Karpas-422 (cell line): ENCODE data around the gene ARL4D. TPM values are rescaled to one million over a fixed set of nuclear protein-coding genes. Genes with fewer than 3 reads are reported as not detected.

ENCODE experiments used
- DNase-seq: peaks from one replicate; pipeline ENCODE4 v3.0.0-alpha.2; 2015
- H2AFZ ChIP-seq: fragments of 200-600 bp; sonication (generic); 2 replicates; pipeline ENCODE4 v1.6.1; 2014; ENCODE audit warnings: antibody characterized with exemption, low read length, mixed read lengths
- H3K27ac ChIP-seq: fragments of 200-600 bp; sonication (generic); 2 replicates; pipeline ENCODE4 v1.5.1; 2014; ENCODE audit warnings: mild to moderate bottlenecking, low read length, moderate library complexity
- H3K27me3 ChIP-seq: fragments of 200-600 bp; sonication (generic); 2 replicates; pipeline ENCODE4 v1.6.1; 2014; ENCODE audit warnings: low read length, mixed read lengths
- H3K36me3 ChIP-seq: fragments of 200-600 bp; sonication (generic); 2 replicates; pipeline ENCODE4 v1.6.1; 2014; ENCODE audit warnings: low read length, mixed read lengths; ENCODE audit not compliant: insufficient read depth
- H3K4me1 ChIP-seq: fragments of 200-600 bp; sonication (generic); 2 replicates; pipeline ENCODE4 v1.6.1; 2014; ENCODE audit warnings: mild to moderate bottlenecking, low read length, mixed read lengths
- H3K4me2 ChIP-seq: fragments of 200-600 bp; sonication (generic); 2 replicates; pipeline ENCODE4 v1.6.1; 2014; ENCODE audit warnings: low read length, low read depth, mild to moderate bottlenecking; ENCODE audit not compliant: poor library complexity, severe bottlenecking
- H3K4me3 ChIP-seq: fragments of 200-600 bp; sonication (generic); 2 replicates; pipeline ENCODE4 v1.5.1; 2014; ENCODE audit warnings: mild to moderate bottlenecking, antibody characterized with exemption, low read length, mixed read lengths
- H3K79me2 ChIP-seq: fragments of 200-600 bp; sonication (generic); 2 replicates; pipeline ENCODE4 v1.6.1; 2014; ENCODE audit warnings: mild to moderate bottlenecking, low read length, mixed read lengths
- H3K9ac ChIP-seq: fragments of 200-600 bp; sonication (generic); 2 replicates; pipeline ENCODE4 v1.6.0; 2014; ENCODE audit warnings: low read length
- H3K9me2 ChIP-seq: fragments of 200-600 bp; sonication (generic), shearing (Covaris generic); replicated peaks from 2 replicates; pipeline ENCODE4 v1.6.0; 2014; ENCODE audit warnings: mild to moderate bottlenecking, low read length, moderate library complexity; ENCODE audit not compliant: insufficient read depth
- H3K9me3 ChIP-seq: fragments of 300-700, 200-600 bp; sonication (generic); 2 replicates; pipeline ENCODE4 v1.6.1; 2014; ENCODE audit warnings: low read length, mixed read lengths
- H4K20me1 ChIP-seq: fragments of 200-600 bp; sonication (generic); 2 replicates; pipeline ENCODE4 v1.6.1; 2014; ENCODE audit warnings: mild to moderate bottlenecking, antibody characterized with exemption, low read length, low read depth; ENCODE audit not compliant: insufficient read depth
- total RNA-seq: library from RNA; depleted of rRNA; stranded (reverse); fragments of >200 nt; shearing (Covaris generic); gene quantifications from 2 replicates; pipeline ENCODE4 v1.2.3, GENCODE V29; 2014; ENCODE audit warnings: low replicate concordance; rRNA removed

ARL4D gene, protein sequence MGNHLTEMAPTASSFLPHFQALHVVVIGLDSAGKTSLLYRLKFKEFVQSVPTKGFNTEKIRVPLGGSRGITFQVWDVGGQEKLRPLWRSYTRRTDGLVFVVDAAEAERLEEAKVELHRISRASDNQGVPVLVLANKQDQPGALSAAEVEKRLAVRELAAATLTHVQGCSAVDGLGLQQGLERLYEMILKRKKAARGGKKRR
- total RNA-seq = not detected in 2 replicates

DNA sequence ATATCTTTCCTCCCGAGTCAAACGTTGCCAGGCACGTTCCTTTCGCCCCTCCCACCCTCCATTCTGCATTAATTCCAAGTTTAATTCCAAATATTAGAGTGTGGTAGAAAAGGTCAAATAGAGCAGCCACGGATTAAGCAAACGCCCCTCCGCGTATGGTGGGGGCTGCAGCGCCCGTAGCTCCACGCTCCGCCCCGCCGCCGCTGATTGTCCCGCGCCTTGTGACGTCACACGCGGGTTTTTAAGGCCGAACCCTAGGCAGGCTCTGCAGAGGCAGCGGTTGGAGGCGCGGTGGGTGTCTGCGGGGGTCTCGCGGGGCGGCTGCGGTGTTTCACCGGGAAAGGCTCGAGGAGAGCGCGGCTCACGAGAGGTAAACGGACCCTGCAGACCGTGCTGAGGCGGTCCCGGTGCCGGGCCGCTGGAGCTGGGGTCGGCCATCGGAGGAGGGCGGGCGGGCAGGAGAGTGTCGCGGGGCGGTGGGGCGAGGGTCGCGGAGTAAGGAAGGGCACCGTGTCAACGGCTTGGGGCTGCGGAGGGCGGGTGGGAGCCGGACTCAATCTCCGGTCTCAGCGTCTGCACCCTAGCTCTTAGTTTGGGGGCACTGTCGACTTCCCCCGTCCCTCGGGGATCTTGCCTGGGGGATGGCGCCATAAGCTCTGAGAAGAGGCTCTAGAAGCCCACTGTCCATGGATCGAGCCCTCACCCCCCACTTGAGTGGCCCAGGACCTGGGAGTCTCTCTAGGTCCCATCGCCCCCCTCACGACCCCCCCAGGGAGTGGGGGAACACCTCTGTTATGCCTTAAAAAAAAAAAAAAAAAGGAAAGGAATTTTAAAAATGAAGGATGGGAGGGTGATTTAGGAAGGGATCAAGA lies at the start of gene ARL4D:
TSS of gene ARL4D (plus strand) at position 270 of the 872 bp plus-strand sequence. CDS start 740 bp downstream, outside the sequence.
- no peaks in the 10 kb centered on the region for H3K27me3 ChIP-seq
- H3K4me3 ChIP-seq = no peak within 1 kb of the TSS
- no peak within 1 kb of the TSS for H3K4me2 ChIP-seq
- no peak within 1 kb of the TSS for H3K9ac ChIP-seq
- no peak within 1 kb of the TSS for H2AFZ ChIP-seq
- no peaks in the 10 kb centered on the region for H3K9me3 ChIP-seq
- no peaks in the 10 kb centered on the region for H3K9me2 ChIP-seq
- H3K36me3 ChIP-seq = no peaks in the 10 kb centered on the region
- H3K4me1 ChIP-seq = no peaks in the 10 kb centered on the region
- no peaks in the 10 kb centered on the region for H3K79me2 ChIP-seq
- H3K27ac ChIP-seq = no peak within 1 kb of the TSS
- no peaks in the 10 kb centered on the region for H4K20me1 ChIP-seq
- no peak for DNase-seq

DNA sequence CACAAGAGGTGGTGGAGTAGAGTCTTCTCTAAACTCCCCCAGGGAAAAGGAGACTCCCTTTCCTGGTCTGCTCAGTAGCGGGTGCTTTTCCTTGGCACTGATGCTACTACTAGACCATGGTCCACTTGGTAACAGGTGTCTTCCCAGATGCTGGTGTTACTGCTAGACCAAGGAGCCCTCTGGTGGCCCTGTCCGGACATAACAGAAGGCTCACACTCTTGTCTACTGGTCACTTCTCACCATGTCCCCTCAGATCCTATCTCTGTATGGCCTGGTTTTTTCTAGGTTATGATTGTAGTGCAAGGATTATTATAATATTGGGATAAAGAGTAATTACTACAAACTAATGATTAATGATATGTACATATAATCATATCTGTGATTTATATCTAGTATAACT lies 49.7 kb upstream of the ARL4D start:
- no peak overlapping the region for H3K4me3 ChIP-seq
- no peak overlapping the region for H3K27ac ChIP-seq
- H3K4me2 ChIP-seq = no peak overlapping the region
- no peak overlapping the region for H3K9ac ChIP-seq
- H3K9me3 ChIP-seq = peaks cover 25% of the 10 kb centered on the region
- H3K27me3 ChIP-seq = no peaks in the 10 kb centered on the region
- H3K9me2 ChIP-seq = no peaks in the 10 kb centered on the region
- H3K79me2 ChIP-seq = no peaks in the 10 kb centered on the region
- H2AFZ ChIP-seq = no peak overlapping the region
- H3K4me1 ChIP-seq = no peaks in the 10 kb centered on the region
- no peaks in the 10 kb centered on the region for H3K36me3 ChIP-seq
- no peak for DNase-seq
- H4K20me1 ChIP-seq = no peaks in the 10 kb centered on the region

GRCh38 chr17:43350888-43351361 lies 47.9 kb upstream of the ARL4D start:
- Histone ChIP-seq H3K4me1 (no peaks in the 10 kb centered on the region), H4K20me1 (no peaks in the 10 kb centered on the region), H3K9me3 (peaks cover 25% of the 10 kb centered on the region), H3K27ac (no peak overlapping the region), H3K36me3 (no peaks in the 10 kb centered on the region), H3K9ac (no peak overlapping the region), H3K4me2 (no peak overlapping the region), H3K27me3 (no peaks in the 10 kb centered on the region), H2AFZ (no peak overlapping the region), H3K79me2 (no peaks in the 10 kb centered on the region), H3K4me3 (no peak overlapping the region), H3K9me2 (no peaks in the 10 kb centered on the region)
- no peak for DNase-seq

GRCh38 chr17:43351691-43352090 lies 47.1 kb upstream of the ARL4D start:
- Histone ChIP-seq H3K27ac (no peak overlapping the region), H3K9ac (no peak overlapping the region), H3K27me3 (no peaks in the 10 kb centered on the region), H3K4me1 (no peaks in the 10 kb centered on the region), H3K4me3 (no peak overlapping the region), H3K36me3 (no peaks in the 10 kb centered on the region), H3K79me2 (no peaks in the 10 kb centered on the region), H3K9me2 (no peaks in the 10 kb centered on the region), H4K20me1 (no peaks in the 10 kb centered on the region), H2AFZ (no peak overlapping the region), H3K9me3 (peaks cover 25% of the 10 kb centered on the region), H3K4me2 (no peak overlapping the region)
- DNase-seq = no peak

- Histone ChIP-seq H2AFZ (no peak overlapping the region), H4K20me1 (no peaks in the 10 kb centered on the region), H3K79me2 (no peaks in the 10 kb centered on the region), H3K36me3 (no peaks in the 10 kb centered on the region), H3K9me3 (peaks cover 17% of the 10 kb centered on the region), H3K9me2 (no peaks in the 10 kb centered on the region), H3K4me1 (no peaks in the 10 kb centered on the region), H3K4me2 (no peak overlapping the region), H3K27ac (no peak overlapping the region), H3K4me3 (no peak overlapping the region), H3K9ac (no peak overlapping the region), H3K27me3 (no peaks in the 10 kb centered on the region)
- DNase-seq = no peak
These were observed 46.0 kb upstream of the ARL4D start for GRCh38 chr17:43352579-43353331.

GRCh38 chr17:43353393-43353792 lies 45.4 kb upstream of the ARL4D start:
- Histone ChIP-seq H3K27ac (no peak overlapping the region), H3K4me2 (no peak overlapping the region), H3K9me2 (no peaks in the 10 kb centered on the region), H3K4me3 (no peak overlapping the region), H3K36me3 (no peaks in the 10 kb centered on the region), H3K27me3 (no peaks in the 10 kb centered on the region), H3K4me1 (no peaks in the 10 kb centered on the region), H3K9ac (no peak overlapping the region), H4K20me1 (no peaks in the 10 kb centered on the region), H3K9me3 (peaks cover 12% of the 10 kb centered on the region), H3K79me2 (no peaks in the 10 kb centered on the region), H2AFZ (no peak overlapping the region)
- DNase-seq = no peak

DNA sequence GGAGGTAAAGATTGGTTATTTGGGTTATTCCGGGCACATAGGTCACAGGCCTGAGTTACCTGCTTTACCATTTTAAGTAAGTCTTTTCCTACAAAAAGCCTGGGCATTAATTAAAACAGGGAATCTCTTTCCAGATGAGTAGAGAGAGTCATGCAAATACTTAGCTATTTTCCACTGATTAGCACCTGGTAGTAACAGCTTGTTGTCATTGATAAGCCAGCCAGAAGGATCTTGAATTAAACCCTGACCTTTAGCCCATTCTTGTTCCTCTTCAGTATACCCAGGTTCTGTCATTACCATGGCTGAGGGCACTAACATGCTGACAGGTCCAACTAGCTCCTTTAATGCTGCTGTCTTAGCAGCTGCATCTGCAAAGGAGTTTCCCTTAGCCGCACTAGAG lies 44.4 kb upstream of the ARL4D start:
- no peaks in the 10 kb centered on the region for H3K79me2 ChIP-seq
- H3K4me1 ChIP-seq = peaks cover 7% of the 10 kb centered on the region
- no peak overlapping the region for H3K9ac ChIP-seq
- H3K9me2 ChIP-seq = no peaks in the 10 kb centered on the region
- no peak overlapping the region for H3K4me2 ChIP-seq
- H3K9me3 ChIP-seq = peaks cover 5% of the 10 kb centered on the region; the same call in 1 of the 2 replicates
- no peaks in the 10 kb centered on the region for H3K36me3 ChIP-seq
- H3K27ac ChIP-seq = no peak overlapping the region
- H2AFZ ChIP-seq = no peak overlapping the region
- H4K20me1 ChIP-seq = no peaks in the 10 kb centered on the region
- DNase-seq = no peak
- no peak overlapping the region for H3K4me3 ChIP-seq
- H3K27me3 ChIP-seq = no peaks in the 10 kb centered on the region

DNA sequence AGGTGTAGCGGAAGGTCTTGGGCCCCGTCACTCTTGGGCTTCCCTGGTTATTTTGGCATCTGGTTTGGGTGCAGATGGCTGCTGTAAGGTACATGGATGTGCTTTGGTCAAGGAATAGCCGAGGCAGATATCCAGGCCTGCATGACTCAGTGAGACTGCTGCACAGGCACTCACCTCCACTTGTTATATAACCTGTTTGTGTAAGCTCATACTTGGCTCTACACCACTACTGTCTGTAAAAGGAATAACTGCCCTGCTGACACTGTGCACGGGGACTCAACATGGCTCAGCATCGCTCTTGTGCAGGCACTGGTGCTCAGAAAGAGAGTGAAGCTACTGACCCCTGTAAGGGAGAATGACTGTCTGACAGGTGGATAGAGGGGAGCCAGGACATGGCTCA lies 42.3 kb upstream of the ARL4D start:
- H3K36me3 ChIP-seq = no peaks in the 10 kb centered on the region
- H3K4me3 ChIP-seq = no peak overlapping the region
- no peaks in the 10 kb centered on the region for H3K9me3 ChIP-seq
- H3K4me1 ChIP-seq = peaks cover 23% of the 10 kb centered on the region
- H3K27ac ChIP-seq = no peak overlapping the region
- no peak overlapping the region for H3K9ac ChIP-seq
- H3K27me3 ChIP-seq = no peaks in the 10 kb centered on the region
- H2AFZ ChIP-seq = no peak overlapping the region
- no peak overlapping the region for H3K4me2 ChIP-seq
- H3K9me2 ChIP-seq = no peaks in the 10 kb centered on the region
- DNase-seq = no peak
- no peaks in the 10 kb centered on the region for H4K20me1 ChIP-seq
- H3K79me2 ChIP-seq = no peaks in the 10 kb centered on the region
